Measurements from ENCODE around the gene FOXC2.

- no peak for TF ChIP-seq CTCF (IDR thresholded peaks at IDR 0.05; ENCODE audit: low read depth, low read length)
- no peak for TF ChIP-seq EZH2phosphoT487 (IDR thresholded peaks at IDR 0.05; ENCODE audit: low read depth)
Measured at GRCh38 chr16:86546638-86547013, 20.0 kb upstream of the FOXC2 start.

Data from OCI-LY3 (cell line).